Fibroblast of lung (primary cell): ENCODE data around the gene MPZL2.

ENCODE experiments used
- EZH2 ChIP-seq: IDR thresholded peaks from 2 replicates; pipeline ENCODE4 v1.5.1; 2012; ENCODE audit warnings: low read length, control low read depth, mild to moderate bottlenecking; ENCODE audit errors: missing control alignments
- TF ChIP-seq, protein P1 (sequence below), 2 donors: IDR thresholded peaks in 1 of 2; conservative IDR thresholded peaks in 1 of 2; 1 replicate in 1 of 2; 2 replicates in 1 of 2; pipeline ENCODE4 v1.5.1; 2011 to 2012; ENCODE audit warnings: low read length in 2 of 2, control low read depth in 1 of 2, inconsistent platforms in 1 of 2, low read depth in 1 of 2, mild to moderate bottlenecking in 1 of 2

DNA sequence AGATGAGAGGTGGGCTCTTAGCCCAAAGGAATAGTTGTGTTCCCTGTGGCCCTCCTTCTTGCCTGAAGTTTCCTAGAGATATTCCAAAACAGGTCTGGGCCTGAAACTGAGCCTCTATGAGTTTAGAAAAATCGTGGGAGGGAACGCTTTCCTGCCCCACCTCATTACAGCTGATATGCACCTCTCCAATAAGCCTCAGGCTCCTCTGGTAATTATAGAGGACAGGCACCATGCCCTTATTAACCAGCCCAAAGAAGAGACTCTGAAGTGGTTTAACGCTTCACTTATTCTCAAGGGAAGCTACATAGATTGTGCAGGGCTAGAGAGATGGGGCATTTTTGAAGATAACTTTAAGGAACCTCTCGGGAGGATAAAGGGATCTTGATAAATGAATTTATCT is 3.4 kb upstream of the MPZL2 start:
- TF ChIP-seq, protein P1, sequence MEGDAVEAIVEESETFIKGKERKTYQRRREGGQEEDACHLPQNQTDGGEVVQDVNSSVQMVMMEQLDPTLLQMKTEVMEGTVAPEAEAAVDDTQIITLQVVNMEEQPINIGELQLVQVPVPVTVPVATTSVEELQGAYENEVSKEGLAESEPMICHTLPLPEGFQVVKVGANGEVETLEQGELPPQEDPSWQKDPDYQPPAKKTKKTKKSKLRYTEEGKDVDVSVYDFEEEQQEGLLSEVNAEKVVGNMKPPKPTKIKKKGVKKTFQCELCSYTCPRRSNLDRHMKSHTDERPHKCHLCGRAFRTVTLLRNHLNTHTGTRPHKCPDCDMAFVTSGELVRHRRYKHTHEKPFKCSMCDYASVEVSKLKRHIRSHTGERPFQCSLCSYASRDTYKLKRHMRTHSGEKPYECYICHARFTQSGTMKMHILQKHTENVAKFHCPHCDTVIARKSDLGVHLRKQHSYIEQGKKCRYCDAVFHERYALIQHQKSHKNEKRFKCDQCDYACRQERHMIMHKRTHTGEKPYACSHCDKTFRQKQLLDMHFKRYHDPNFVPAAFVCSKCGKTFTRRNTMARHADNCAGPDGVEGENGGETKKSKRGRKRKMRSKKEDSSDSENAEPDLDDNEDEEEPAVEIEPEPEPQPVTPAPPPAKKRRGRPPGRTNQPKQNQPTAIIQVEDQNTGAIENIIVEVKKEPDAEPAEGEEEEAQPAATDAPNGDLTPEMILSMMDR (conservative IDR thresholded peaks at IDR 0.05 in 1 of 2, IDR thresholded peaks at IDR 0.05 in 1 of 2; ENCODE audit: low read depth in 1 of 2, low read length in 2 of 2), result no peak
- no peak for TF ChIP-seq EZH2
